HEK293 (cell line): Measurements from ENCODE around the gene MYADML2.

Experiments
- INSM2 ChIP-seq: fragments of 450-650 bp; formaldehyde crosslinking; IDR thresholded peaks from 2 replicates; pipeline ENCODE4 v1.5.1; 2016; ENCODE audit warnings: missing biosample characterization, missing genetic modification characterization
- KLF16 ChIP-seq: fragments of 450-650 bp; formaldehyde crosslinking; IDR thresholded peaks from 2 replicates; pipeline ENCODE4 v1.5.1; 2017; ENCODE audit warnings: missing biosample characterization, missing genetic modification characterization
- PRDM10 ChIP-seq: fragments of 450-650 bp; formaldehyde crosslinking; IDR thresholded peaks from 2 replicates; pipeline ENCODE4 v1.5.1; 2016; ENCODE audit warnings: missing biosample characterization, missing genetic modification characterization
- REST ChIP-seq: fragments of 450-650 bp; formaldehyde crosslinking; IDR thresholded peaks from 2 replicates; pipeline ENCODE4 v1.5.1; 2016; ENCODE audit warnings: missing biosample characterization, missing genetic modification characterization
- TCF7L2 ChIP-seq: IDR thresholded peaks from 2 replicates; pipeline ENCODE4 v1.6.1; 2011; ENCODE audit warnings: low read depth, mild to moderate bottlenecking, inconsistent platforms, low read length, moderate library complexity, borderline replicate concordance
- ZBTB17 ChIP-seq: fragments of 450-650 bp; formaldehyde crosslinking; IDR thresholded peaks from 2 replicates; pipeline ENCODE4 v1.5.1; 2016; ENCODE audit warnings: missing biosample characterization, missing genetic modification characterization
- ZBTB20 ChIP-seq: fragments of 450-650 bp; formaldehyde crosslinking; IDR thresholded peaks from 2 replicates; pipeline ENCODE4 v1.5.1; 2016; ENCODE audit warnings: missing biosample characterization, missing genetic modification characterization
- ZFHX2 ChIP-seq: fragments of 450-650 bp; formaldehyde crosslinking; conservative IDR thresholded peaks from 2 replicates; pipeline ENCODE4 v1.5.1; 2016; ENCODE audit warnings: missing biosample characterization, missing genetic modification characterization
- ZNF112 ChIP-seq: fragments of 450-650 bp; formaldehyde crosslinking; IDR thresholded peaks from 2 replicates; pipeline ENCODE4 v1.5.0; 2017; ENCODE audit warnings: missing biosample characterization, missing genetic modification characterization
- ZNF174 ChIP-seq: fragments of 450-650 bp; formaldehyde crosslinking; IDR thresholded peaks from 2 replicates; pipeline ENCODE4 v1.5.0; 2017; ENCODE audit warnings: missing biosample characterization, mild to moderate bottlenecking, missing genetic modification characterization
- ZNF202 ChIP-seq: fragments of 450-650 bp; formaldehyde crosslinking; IDR thresholded peaks from 2 replicates; pipeline ENCODE4 v1.5.1; 2016; ENCODE audit warnings: missing biosample characterization, missing genetic modification characterization, borderline replicate concordance
- ZNF274 ChIP-seq, 2 experiments: fragments of 200-500 bp in 1 of 2; fragments of 450-650 bp in 1 of 2; sonication (Bioruptor generic) in 1 of 2; formaldehyde crosslinking in 1 of 2; IDR thresholded peaks; 2 replicates each; pipeline versions ENCODE4 v1.5.1 to v1.6.1; 2014 to 2016; ENCODE audit warnings: borderline replicate concordance in 1 of 2, inconsistent platforms in 1 of 2, low read length in 1 of 2, missing biosample characterization in 1 of 2, missing genetic modification characterization in 1 of 2
- ZNF341 ChIP-seq: fragments of 450-650 bp; formaldehyde crosslinking; IDR thresholded peaks from 2 replicates; pipeline ENCODE4; 2016; ENCODE audit warnings: low read depth, missing biosample characterization, missing genetic modification characterization
- ZNF394 ChIP-seq: fragments of 450-650 bp; formaldehyde crosslinking; IDR thresholded peaks from 2 replicates; pipeline ENCODE4 v1.5.1; 2016; ENCODE audit warnings: missing biosample characterization, missing genetic modification characterization, mild to moderate bottlenecking, moderate library complexity, borderline replicate concordance
- ZNF416 ChIP-seq: fragments of 450-650 bp; formaldehyde crosslinking; IDR thresholded peaks from 2 replicates; pipeline ENCODE4 v1.5.1; 2016; ENCODE audit warnings: missing biosample characterization, missing genetic modification characterization
- ZNF571 ChIP-seq: fragments of 450-650 bp; formaldehyde crosslinking; IDR thresholded peaks from 2 replicates; pipeline ENCODE4 v1.5.0; 2017; ENCODE audit warnings: missing biosample characterization, missing genetic modification characterization
- ZNF580 ChIP-seq: fragments of 450-650 bp; formaldehyde crosslinking; IDR thresholded peaks from 2 replicates; pipeline ENCODE4 v1.5.1; 2016; ENCODE audit warnings: missing biosample characterization, missing genetic modification characterization
- ZNF600 ChIP-seq: fragments of 450-650 bp; formaldehyde crosslinking; IDR thresholded peaks from 2 replicates; pipeline ENCODE4 v1.5.1; 2016; ENCODE audit warnings: missing biosample characterization, missing genetic modification characterization
- ZNF621 ChIP-seq: fragments of 450-650 bp; formaldehyde crosslinking; IDR thresholded peaks from 2 replicates; pipeline ENCODE4 v1.5.1; 2017; ENCODE audit warnings: missing biosample characterization, missing genetic modification characterization
- ZNF670 ChIP-seq: fragments of 450-650 bp; formaldehyde crosslinking; IDR thresholded peaks from 2 replicates; pipeline ENCODE4 v1.5.1; 2016; ENCODE audit warnings: missing biosample characterization, missing genetic modification characterization, low read depth
- ZNF837 ChIP-seq: fragments of 450-650 bp; formaldehyde crosslinking; IDR thresholded peaks from 2 replicates; pipeline ENCODE4 v1.5.1; 2016; ENCODE audit warnings: missing biosample characterization, missing genetic modification characterization
- ZSCAN30 ChIP-seq: fragments of 450-650 bp; IDR thresholded peaks from 2 replicates; pipeline ENCODE4 v1.5.1; 2018; ENCODE audit warnings: missing biosample characterization, mild to moderate bottlenecking, missing genetic modification characterization, moderate library complexity
- TF ChIP-seq, protein P1 (sequence below): fragments of 450-650 bp; formaldehyde crosslinking; conservative IDR thresholded peaks from 2 replicates; pipeline ENCODE4 v1.5.1; 2016; ENCODE audit warnings: low read depth, missing biosample characterization, missing genetic modification characterization
- TF ChIP-seq, protein P2 (sequence below): fragments of 450-650 bp; formaldehyde crosslinking; IDR thresholded peaks from 2 replicates; pipeline ENCODE4 v1.5.1; 2016; ENCODE audit warnings: missing biosample characterization, missing genetic modification characterization

Gene MYADML2

GRCh38 chr17:81927653-81928543 lies 19.1 kb downstream of the MYADML2 start, which contains the start of gene MAFG (continued):
- TF ChIP-seq PRDM10 (no peak; the same call in 1 of the 2 replicates), ZNF394 (tag by site-specific recombination) (no peak; the same call in 1 of the 2 replicates), ZBTB20 (tag by site-specific recombination) (peak; percentile 76; the same call in 1 of the 2 replicates), REST (tag by site-specific recombination) (no peak), TCF7L2 (no peak), ZNF571 (tag by site-specific recombination) (no peak), ZNF274 (IDR thresholded peaks at IDR 0.05; ENCODE audit: low read length) (no peak), ZNF274 (tag by site-specific recombination; IDR thresholded peaks at IDR 0.05; ENCODE audit: borderline replicate concordance) (no peak), ZNF580 (tag by site-specific recombination) (no peak), INSM2 (tag by site-specific recombination) (no peak), ZNF341 (tag by site-specific recombination) (no peak), ZNF621 (tag by site-specific recombination) (no peak), ZSCAN30 (tag by site-specific recombination) (peak; percentile 94), ZNF600 (peak; percentile 76), ZNF174 (tag by site-specific recombination) (no peak), ZNF112 (tag by site-specific recombination) (no peak), ZNF670 (tag by site-specific recombination) (no peak), ZNF202 (no peak), ZNF416 (no peak), ZFHX2 (tag by site-specific recombination) (0 out of 2 replicates have a peak, but pooled peaks have one; percentile 32), ZBTB17 (tag by site-specific recombination) (peak; percentile 67; the same call in 1 of the 2 replicates), ZNF837 (no peak), KLF16 (peak; percentile 69)
- TF ChIP-seq, protein P1, sequence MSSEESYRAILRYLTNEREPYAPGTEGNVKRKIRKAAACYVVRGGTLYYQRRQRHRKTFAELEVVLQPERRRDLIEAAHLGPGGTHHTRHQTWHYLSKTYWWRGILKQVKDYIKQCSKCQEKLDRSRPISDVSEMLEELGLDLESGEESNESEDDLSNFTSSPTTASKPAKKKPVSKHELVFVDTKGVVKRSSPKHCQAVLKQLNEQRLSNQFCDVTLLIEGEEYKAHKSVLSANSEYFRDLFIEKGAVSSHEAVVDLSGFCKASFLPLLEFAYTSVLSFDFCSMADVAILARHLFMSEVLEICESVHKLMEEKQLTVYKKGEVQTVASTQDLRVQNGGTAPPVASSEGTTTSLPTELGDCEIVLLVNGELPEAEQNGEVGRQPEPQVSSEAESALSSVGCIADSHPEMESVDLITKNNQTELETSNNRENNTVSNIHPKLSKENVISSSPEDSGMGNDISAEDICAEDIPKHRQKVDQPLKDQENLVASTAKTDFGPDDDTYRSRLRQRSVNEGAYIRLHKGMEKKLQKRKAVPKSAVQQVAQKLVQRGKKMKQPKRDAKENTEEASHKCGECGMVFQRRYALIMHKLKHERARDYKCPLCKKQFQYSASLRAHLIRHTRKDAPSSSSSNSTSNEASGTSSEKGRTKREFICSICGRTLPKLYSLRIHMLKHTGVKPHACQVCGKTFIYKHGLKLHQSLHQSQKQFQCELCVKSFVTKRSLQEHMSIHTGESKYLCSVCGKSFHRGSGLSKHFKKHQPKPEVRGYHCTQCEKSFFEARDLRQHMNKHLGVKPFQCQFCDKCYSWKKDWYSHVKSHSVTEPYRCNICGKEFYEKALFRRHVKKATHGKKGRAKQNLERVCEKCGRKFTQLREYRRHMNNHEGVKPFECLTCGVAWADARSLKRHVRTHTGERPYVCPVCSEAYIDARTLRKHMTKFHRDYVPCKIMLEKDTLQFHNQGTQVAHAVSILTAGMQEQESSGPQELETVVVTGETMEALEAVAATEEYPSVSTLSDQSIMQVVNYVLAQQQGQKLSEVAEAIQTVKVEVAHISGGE, result no peak
- TF ChIP-seq, protein P2, sequence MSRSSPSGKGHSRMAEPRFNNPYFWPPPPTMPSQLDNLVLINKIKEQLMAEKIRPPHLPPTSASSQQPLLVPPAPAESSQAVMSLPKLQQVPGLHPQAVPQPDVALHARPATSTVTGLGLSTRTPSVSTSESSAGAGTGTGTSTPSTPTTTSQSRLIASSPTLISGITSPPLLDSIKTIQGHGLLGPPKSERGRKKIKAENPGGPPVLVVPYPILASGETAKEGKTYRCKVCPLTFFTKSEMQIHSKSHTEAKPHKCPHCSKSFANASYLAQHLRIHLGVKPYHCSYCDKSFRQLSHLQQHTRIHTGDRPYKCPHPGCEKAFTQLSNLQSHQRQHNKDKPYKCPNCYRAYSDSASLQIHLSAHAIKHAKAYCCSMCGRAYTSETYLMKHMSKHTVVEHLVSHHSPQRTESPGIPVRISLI (tag by site-specific recombination), result no peak
